ENCODE measurements around the gene MRPS11.

DNA sequence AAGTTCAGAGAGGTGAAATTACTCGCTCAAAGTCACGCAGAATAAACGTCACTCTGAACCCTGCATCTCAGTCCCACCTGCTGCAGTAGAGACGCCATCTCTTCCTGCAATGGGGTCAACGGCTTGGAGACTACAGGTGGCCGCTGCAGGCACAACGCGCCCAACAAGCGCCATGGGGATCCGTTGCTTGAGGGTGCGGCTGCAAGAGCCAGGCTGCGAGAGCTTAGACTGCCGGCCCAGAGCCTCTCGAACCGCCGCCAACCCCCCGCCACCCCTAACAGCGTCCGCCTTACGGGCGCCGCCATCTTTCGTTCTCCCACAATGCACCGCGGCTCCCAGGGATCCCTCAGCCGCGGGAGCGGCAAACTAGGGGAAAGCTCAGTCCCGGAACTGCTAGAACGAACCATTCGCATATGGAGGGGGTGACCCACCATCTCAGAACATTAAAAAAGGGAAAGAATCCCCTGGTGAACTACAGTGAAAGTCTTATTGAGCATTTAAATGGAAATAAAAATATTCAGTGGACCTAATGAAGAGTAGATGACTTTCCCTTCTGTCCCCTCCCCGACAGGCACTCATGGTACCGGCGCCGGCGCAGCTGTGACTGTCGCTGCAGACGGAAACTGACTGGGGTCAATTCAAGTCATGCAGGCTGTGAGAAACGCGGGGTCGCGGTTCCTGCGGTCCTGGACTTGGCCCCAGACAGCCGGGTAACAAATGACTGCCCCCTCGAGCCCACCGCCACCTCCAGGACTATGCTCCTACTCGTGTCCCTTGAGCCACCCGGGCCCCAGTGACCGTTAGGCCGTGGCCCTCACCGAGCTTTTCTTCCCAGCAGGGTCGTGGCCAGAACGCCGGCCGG is at the start of gene MRPS11, which contains the start of gene MRPL46:
- TF ChIP-seq, protein P1, sequence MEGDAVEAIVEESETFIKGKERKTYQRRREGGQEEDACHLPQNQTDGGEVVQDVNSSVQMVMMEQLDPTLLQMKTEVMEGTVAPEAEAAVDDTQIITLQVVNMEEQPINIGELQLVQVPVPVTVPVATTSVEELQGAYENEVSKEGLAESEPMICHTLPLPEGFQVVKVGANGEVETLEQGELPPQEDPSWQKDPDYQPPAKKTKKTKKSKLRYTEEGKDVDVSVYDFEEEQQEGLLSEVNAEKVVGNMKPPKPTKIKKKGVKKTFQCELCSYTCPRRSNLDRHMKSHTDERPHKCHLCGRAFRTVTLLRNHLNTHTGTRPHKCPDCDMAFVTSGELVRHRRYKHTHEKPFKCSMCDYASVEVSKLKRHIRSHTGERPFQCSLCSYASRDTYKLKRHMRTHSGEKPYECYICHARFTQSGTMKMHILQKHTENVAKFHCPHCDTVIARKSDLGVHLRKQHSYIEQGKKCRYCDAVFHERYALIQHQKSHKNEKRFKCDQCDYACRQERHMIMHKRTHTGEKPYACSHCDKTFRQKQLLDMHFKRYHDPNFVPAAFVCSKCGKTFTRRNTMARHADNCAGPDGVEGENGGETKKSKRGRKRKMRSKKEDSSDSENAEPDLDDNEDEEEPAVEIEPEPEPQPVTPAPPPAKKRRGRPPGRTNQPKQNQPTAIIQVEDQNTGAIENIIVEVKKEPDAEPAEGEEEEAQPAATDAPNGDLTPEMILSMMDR (IDR thresholded peaks at IDR 0.05 in 2 of 3, conservative IDR thresholded peaks at IDR 0.05 in 1 of 3; ENCODE audit: borderline replicate concordance in 1 of 3, insufficient read depth in 1 of 3, low read depth in 2 of 3, low read length in 2 of 3): no peak
- TF ChIP-seq ZBTB33 (IDR thresholded peaks at IDR 0.05; ENCODE audit: extremely low read depth, insufficient replicate concordance, low read length) (no peak), EZH2 (IDR thresholded peaks at IDR 0.05) (no peak), EZH2phosphoT487 (IDR thresholded peaks at IDR 0.05; ENCODE audit: borderline replicate concordance) (no peak), YY1 (IDR thresholded peaks at IDR 0.05; ENCODE audit: extremely low read depth, insufficient replicate concordance, low read depth, low read length) (peak; percentile 98), POLR2A (IDR thresholded peaks at IDR 0.05; ENCODE audit: borderline replicate concordance, extremely low read depth, insufficient read depth, insufficient read length) (peak; percentile 37), POLR2AphosphoS5 (IDR thresholded peaks at IDR 0.05; ENCODE audit: low read depth, low read length) (peak; percentile 70)

Data from HCT116 (cell line).